Liver (tissue), 9 donors: ENCODE measurements around the gene FAM53B. TPM values are rescaled to one million over a fixed set of nuclear protein-coding genes. Genes with fewer than 3 reads are reported as not detected.

ENCODE experiments used
- DNase-seq: peaks from one replicate; pipeline ENCODE4 v3.0.0-alpha.2; 2017; ENCODE audit warnings: low spot score
- H3K27ac ChIP-seq, 2 donors: one replicate each; pipeline ENCODE4 v1.7.0; 2013; ENCODE audit warnings: inconsistent platforms in 2 of 2, low read length in 2 of 2, control low read depth in 1 of 2, low read depth in 1 of 2, mild to moderate bottlenecking in 1 of 2
- H3K27me3 ChIP-seq, 4 donors: one replicate each; pipeline versions ENCODE4 v1.6.1 to v1.7.0; 2013; ENCODE audit warnings: low read length in 3 of 4, inconsistent platforms in 1 of 4, mild to moderate bottlenecking in 1 of 4, moderate library complexity in 1 of 4; ENCODE audit not compliant: control insufficient read depth in 4 of 4, insufficient read depth in 4 of 4
- H3K36me3 ChIP-seq, 4 donors: one replicate each; pipeline versions ENCODE4 v1.6.1 to v1.7.0; 2013; ENCODE audit warnings: low read length in 3 of 4, mild to moderate bottlenecking in 3 of 4, low read depth in 1 of 4, moderate library complexity in 1 of 4; ENCODE audit not compliant: control insufficient read depth in 4 of 4, insufficient read depth in 3 of 4
- H3K4me1 ChIP-seq, 4 donors: one replicate each; pipeline versions ENCODE4 v1.6.1 to v1.7.0; 2013; ENCODE audit warnings: low read length in 3 of 4, mild to moderate bottlenecking in 3 of 4, moderate library complexity in 1 of 4; ENCODE audit not compliant: control insufficient read depth in 4 of 4, insufficient read depth in 4 of 4
- H3K4me3 ChIP-seq, 3 donors: one replicate each; pipeline versions ENCODE4 v1.6.1 to v1.7.0; 2013; ENCODE audit warnings: low read length in 3 of 3, control low read depth in 1 of 3, low read depth in 1 of 3, mild to moderate bottlenecking in 1 of 3
- H3K9ac ChIP-seq, 2 donors: one replicate each; pipeline ENCODE4 v1.7.0; 2013; ENCODE audit warnings: low read length in 2 of 2, mild to moderate bottlenecking in 2 of 2, moderate library complexity in 2 of 2, control low read depth in 1 of 2, low read depth in 1 of 2
- H3K9me3 ChIP-seq, 4 donors: one replicate each; pipeline versions ENCODE4 v1.6.1 to v1.7.0; 2013; ENCODE audit warnings: low read length in 3 of 4; ENCODE audit not compliant: control insufficient read depth in 4 of 4
- ATF3 ChIP-seq: IDR thresholded peaks from 2 replicates; pipeline ENCODE4 v1.6.1; 2016; ENCODE audit warnings: antibody characterized with exemption
- CTCF ChIP-seq: fragments of 150-350 bp; IDR thresholded peaks from 2 replicates; pipeline ENCODE4 v1.5.1; 2017; ENCODE audit warnings: improper control_type of control experiment, low read depth, low read length; ENCODE audit not compliant: missing input control
- EGR1 ChIP-seq, 2 donors: IDR thresholded peaks; 2 replicates each; pipeline ENCODE4 v1.6.1; 2016 to 2018; ENCODE audit warnings: antibody characterized with exemption in 2 of 2, low read depth in 2 of 2
- FOXA1 ChIP-seq: IDR thresholded peaks from 2 replicates; pipeline ENCODE4 v1.6.1; 2016; ENCODE audit warnings: antibody characterized with exemption
- FOXA2 ChIP-seq: IDR thresholded peaks from 2 replicates; pipeline ENCODE4 v1.6.1; 2016; ENCODE audit warnings: antibody characterized with exemption
- GABPA ChIP-seq, 2 donors: IDR thresholded peaks in 1 of 2; conservative IDR thresholded peaks in 1 of 2; 2 replicates each; pipeline ENCODE4 v1.6.1; 2016; ENCODE audit warnings: antibody characterized with exemption in 2 of 2, mild to moderate bottlenecking in 1 of 2, moderate library complexity in 1 of 2
- HNF4A ChIP-seq, 2 donors: conservative IDR thresholded peaks; 2 replicates each; pipeline ENCODE4 v1.6.1; 2016; ENCODE audit warnings: antibody characterized with exemption in 2 of 2, mild to moderate bottlenecking in 2 of 2
- HNF4G ChIP-seq: IDR thresholded peaks from 2 replicates; pipeline ENCODE4 v1.6.1; 2016; ENCODE audit warnings: antibody characterized with exemption
- JUND ChIP-seq, 2 donors: IDR thresholded peaks; 2 replicates each; pipeline ENCODE4 v1.6.1; 2016; ENCODE audit warnings: antibody characterized with exemption in 2 of 2
- MAX ChIP-seq: IDR thresholded peaks from 2 replicates; pipeline ENCODE4 v1.6.1; 2016; ENCODE audit warnings: antibody characterized with exemption
- NR2F2 ChIP-seq: IDR thresholded peaks from 2 replicates; pipeline ENCODE4 v1.6.1; 2016; ENCODE audit warnings: antibody characterized with exemption
- RAD21 ChIP-seq, 2 donors: IDR thresholded peaks; 2 replicates each; pipeline ENCODE4 v1.6.1; 2016; ENCODE audit warnings: antibody characterized with exemption in 2 of 2, mild to moderate bottlenecking in 2 of 2
- REST ChIP-seq: IDR thresholded peaks from 2 replicates; pipeline ENCODE4 v1.6.1; 2016; ENCODE audit warnings: antibody characterized with exemption, mild to moderate bottlenecking
- SP1 ChIP-seq: IDR thresholded peaks from 2 replicates; pipeline ENCODE4 v1.6.1; 2018; ENCODE audit warnings: antibody characterized with exemption, mild to moderate bottlenecking
- YY1 ChIP-seq: IDR thresholded peaks from 2 replicates; pipeline ENCODE4 v1.6.1; 2016; ENCODE audit warnings: antibody characterized with exemption, mild to moderate bottlenecking
- ZBTB33 ChIP-seq: IDR thresholded peaks from 2 replicates; pipeline ENCODE4 v1.6.1; 2016; ENCODE audit warnings: antibody characterized with exemption
- WGBS: extraction: QIAGEN DNeasy Blood & Tissue Kit; methylation state at CpG from one replicate; pipeline ENCODE4 v1.1.7; 2013; 5-methylcytosine and 5-hydroxymethylcytosine counted together
- polyA plus RNA-seq, 2 donors: library from polyadenylated mRNA; stranded (reverse) in 1 of 2; unstranded in 1 of 2; fragments of 200-250 nt in 1 of 2; fragments of >200 nt in 1 of 2; fragmentation: Nextera tagmentation in 1 of 2; extraction: Ambion mirVana in 1 of 2; gene quantifications; one replicate each; pipeline versions ENCODE4 v1.2.1 to v1.2.3, GENCODE V29; 2013 to 2015
- total RNA-seq, 2 donors: library from RNA; depleted of rRNA; stranded (reverse); fragments of >200 nt; gene quantifications; one replicate each; pipeline ENCODE4 v1.2.3, GENCODE V29; 2014
- donor health status: healthy.
- donor health status: healthy.
- donor health status: healthy.
- donor health status: healthy.
- donor health status: healthy.

The FAM53B gene
- total and polyA plus RNA-seq, 4 donors, result 1.1 to 24.0 (median 6.3) TPM

- peaks cover 0 to 24% (median 12%) of the 10 kb centered on the region in 4 donors for H3K36me3 ChIP-seq
- H3K9ac ChIP-seq, result no peak overlapping the region
- no peak overlapping the region for H3K27ac ChIP-seq
- H3K4me3 ChIP-seq, result no peak overlapping the region
- no peaks in the 10 kb centered on the region for H3K9me3 ChIP-seq
- DNase-seq, result no peak
- H3K27me3 ChIP-seq, result no peaks in the 10 kb centered on the region
- no peaks in the 10 kb centered on the region for H3K4me1 ChIP-seq
- TF ChIP-seq REST (no peak), JUND (IDR thresholded peaks at IDR 0.05) (no peak), EGR1 (IDR thresholded peaks at IDR 0.05; ENCODE audit: low read depth in 2 of 2) (no peak), FOXA2 (no peak), FOXA1 (no peak), NR2F2 (no peak), ZBTB33 (no peak), GABPA (IDR thresholded peaks at IDR 0.05 in 1 of 2, conservative IDR thresholded peaks at IDR 0.05 in 1 of 2) (no peak), ATF3 (no peak), YY1 (no peak), MAX (no peak), HNF4A (conservative IDR thresholded peaks at IDR 0.05) (no peak), CTCF (no peak), HNF4G (no peak), RAD21 (IDR thresholded peaks at IDR 0.05) (no peak), SP1 (no peak)
- 88% methylated on average over 5 of the region's 5 CpGs for whole genome bisulfite sequencing
These were observed 12.2 kb upstream of the FAM53B start for GRCh38 chr10:124756156-124756903.
